HG03196 (cell line): ENCODE measurements around the gene GPR160.

Experiments
- ATAC-seq: cut with Tn5 transposase; IDR thresholded peaks from one replicate; pipeline ENCODE4 v1.9.1; 2021; ENCODE audit not compliant: unreplicated experiment

The GPR160 gene

DNA sequence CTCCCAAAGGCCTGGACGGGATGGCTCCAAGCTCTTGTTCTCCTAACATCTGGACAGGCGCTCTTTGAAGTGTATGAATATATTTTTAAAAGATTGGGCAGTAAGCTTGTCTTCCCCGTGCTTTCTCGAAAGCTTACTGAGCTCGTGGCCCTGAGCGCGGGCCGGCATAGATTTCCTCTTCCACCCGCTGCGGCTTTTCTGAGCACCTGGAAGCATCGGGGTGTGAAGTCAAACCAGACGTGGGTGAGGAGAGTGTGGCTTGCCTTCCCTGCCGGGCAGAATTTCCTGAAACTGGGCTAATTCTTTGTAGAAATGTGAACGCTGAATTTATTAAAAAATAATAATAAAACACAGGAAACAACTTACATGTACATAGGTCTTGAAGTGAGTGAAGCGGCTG lies 25.9 kb downstream of the GPR160 start:
- ATAC-seq: no peak

DNA sequence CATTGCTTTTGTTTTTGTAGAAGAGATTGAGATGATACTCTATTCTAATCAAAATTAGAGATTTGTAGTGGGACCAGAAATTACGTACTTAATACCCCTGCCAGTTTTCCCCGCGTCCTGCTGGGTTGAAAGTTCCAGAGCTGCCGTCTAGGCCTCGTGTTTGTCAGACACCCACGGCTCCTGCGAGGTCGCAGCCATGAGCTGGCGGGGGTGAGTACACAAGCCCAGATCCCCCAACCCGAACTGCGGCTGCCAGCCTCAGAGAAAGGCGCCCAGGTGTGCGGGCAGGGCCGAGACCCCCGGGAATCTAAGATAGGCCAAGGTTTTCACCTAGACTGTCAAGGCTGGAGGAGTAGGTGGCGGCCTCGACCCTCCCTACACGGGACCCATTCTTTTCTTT lies 26.3 kb downstream of the GPR160 start:
- ATAC-seq: no peak

- no peak for ATAC-seq
Measured at GRCh38 chr3:170075441-170076091, 37.8 kb downstream of the GPR160 start.

- no peak for ATAC-seq
Measured at GRCh38 chr3:170076715-170077238, 39.0 kb downstream of the GPR160 start.

DNA sequence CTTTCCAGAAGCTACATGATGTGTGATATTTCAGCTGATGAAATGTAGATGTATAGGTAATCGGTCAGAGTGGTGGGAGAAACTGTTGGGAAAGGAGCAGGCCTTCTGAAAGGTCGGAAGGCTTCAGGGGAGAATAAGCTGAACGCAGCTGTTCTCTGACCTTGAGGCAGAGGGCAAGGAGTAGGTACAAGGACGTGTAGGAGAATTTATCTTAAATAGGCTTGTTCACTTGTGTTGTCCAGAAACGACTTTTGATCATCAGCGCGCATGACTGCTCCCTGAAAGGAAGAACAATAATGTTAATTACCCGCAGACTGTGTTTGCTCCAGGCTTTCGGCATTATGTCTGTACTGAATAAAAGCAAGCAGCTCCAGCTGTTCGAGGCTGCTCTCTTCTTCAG lies 39.6 kb downstream of the GPR160 start:
- ATAC-seq: no peak

- no peak for ATAC-seq
Measured at GRCh38 chr3:170078620-170079281, 41.0 kb downstream of the GPR160 start.

DNA sequence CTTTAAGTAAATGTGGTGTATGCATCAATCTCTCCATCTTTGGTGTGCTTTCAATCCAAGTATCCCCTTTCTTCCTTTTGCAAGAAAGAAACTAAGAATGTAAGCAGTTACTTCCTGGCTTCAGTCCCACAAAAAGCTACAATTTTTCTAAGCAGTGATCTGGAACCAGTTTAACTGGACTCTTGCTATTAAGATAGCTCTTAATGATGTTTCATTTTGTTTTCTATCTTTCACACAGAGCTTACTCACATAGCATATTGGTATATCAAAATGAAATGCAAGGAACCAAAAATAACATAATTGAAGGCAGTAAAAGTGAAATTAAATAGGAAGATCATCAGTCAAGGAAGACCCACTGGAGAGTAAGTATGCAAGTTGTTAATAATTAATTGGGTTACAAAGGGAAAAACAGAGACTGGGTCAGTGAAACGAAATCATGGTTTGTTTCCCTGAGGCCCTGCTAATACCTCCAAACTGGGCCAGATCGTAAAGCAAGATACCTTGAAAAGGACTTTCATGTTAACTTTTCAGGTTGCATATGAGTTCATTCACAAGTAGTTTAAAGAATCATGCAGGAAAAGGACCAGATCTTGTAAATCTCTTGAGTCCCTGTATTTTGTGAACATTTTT lies 41.9 kb downstream of the GPR160 start:
- no peak for ATAC-seq

DNA sequence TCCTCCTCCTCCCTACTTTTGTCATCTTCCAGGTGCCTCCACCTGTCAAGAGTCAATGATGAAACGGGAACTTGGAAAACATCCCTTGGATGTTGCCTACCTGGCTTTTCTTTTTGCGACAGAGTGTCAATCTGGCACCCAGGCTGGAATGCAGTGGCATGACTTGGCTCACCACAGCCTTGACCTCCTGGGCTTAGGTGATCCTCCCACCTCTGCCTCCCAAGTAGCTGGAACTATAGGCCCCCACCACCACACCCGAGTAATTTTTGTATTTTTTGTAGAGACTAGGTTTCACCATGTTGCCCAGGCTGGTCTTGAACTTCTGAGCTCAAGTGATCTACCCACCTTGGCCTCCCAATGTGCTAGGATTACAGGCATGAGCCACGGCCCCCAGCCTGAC lies 42.8 kb downstream of the GPR160 start:
- ATAC-seq: no peak

GRCh38 chr3:170081079-170081741 lies 43.4 kb downstream of the GPR160 start:
- no peak for ATAC-seq

- no peak for ATAC-seq
Measured at GRCh38 chr3:170083343-170083742, 45.5 kb downstream of the GPR160 start.

- ATAC-seq: no peak
Measured at GRCh38 chr3:170085396-170085795, 47.6 kb downstream of the GPR160 start.

DNA sequence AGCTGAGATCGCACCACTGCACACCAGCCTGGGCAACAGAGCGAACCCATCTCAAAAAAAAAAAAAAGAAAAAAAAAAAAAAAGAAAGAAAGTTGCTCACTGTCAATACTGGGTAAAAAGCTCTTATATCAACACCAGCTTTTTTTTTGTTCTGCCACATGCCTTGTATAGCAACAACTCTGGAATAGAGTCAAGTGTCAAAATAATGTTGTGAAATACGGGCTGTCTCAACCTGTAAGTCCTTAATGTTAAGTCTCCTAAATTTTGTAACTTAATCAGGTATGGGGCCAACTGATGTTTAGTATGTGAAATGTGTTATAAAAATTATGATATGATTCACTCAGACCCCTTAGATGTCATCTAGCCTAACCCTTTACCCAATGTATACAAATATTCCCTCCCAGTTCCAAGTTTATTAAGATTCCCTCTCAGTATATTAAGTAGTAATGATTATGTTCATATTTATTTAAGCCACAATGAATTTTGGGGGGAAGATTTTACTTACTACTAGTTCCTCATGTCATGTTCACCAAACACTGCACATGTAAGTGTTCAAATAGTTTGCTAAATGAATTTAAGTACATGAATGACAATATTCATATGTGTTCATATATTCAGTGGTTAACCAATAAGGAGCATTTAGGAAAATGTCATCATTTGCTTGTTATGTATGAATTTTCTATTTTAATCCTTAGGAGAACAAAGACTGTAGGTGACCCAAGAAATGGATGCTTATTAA lies 52.2 kb downstream of the GPR160 start:
- no peak for ATAC-seq

DNA sequence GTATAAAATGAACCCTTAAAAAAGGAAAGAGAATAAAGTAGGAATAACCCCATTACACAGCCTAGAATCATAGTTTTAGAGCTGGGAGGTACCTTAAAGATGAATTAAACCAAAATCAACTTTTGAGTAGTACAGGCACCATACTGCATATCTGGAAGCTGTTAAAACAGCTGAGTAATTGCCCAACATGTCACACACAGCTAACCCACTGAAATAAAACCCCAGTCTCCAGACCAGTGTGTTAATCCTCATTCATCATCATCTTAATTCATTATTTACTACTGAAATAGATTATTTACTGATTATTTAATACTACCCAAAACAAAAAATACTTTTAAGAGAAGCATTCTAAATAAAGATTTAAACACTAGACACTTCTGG lies 52.8 kb downstream of the GPR160 start:
- ATAC-seq: no peak

DNA sequence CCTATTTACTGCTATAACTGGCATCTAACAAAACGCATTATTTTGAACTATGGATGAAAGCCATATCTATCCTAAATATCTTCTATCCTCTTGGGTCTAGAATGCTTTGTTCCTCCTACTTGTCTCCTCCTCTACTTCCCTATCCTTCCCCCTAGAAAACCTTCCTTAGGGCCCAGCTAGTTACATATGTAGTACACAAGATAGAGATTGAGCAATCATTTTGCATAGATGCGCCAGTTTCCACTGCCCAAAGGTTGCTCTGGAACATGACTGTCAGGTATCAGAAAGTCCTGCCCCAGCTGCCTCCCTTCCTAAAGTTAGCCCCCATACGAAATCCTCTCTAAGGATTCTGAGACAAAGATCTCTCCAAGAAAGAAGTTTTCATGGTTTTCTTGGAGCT lies 55.1 kb downstream of the GPR160 start:
- ATAC-seq: no peak

DNA sequence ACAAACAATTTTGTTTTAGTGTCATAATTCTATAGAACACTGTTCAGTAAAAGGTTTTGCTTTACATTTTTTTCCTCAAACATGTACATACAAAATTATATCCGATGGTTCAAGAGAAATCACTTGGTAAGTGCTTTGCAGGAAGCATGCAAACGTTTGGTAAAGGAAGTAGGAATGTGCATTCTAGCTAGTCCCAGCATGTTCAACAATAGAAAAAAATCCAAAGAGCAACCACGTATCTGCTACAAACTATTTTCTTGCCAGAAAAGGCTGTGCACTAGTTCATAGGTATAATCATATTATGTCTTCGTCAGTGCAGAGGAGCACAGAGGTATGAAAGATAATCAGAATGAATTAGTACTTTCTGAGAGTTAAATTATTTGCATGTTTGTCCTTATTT lies 58.0 kb downstream of the GPR160 start:
- no peak for ATAC-seq

- no peak for ATAC-seq
Measured at GRCh38 chr3:170096342-170096741, 58.5 kb downstream of the GPR160 start.

DNA sequence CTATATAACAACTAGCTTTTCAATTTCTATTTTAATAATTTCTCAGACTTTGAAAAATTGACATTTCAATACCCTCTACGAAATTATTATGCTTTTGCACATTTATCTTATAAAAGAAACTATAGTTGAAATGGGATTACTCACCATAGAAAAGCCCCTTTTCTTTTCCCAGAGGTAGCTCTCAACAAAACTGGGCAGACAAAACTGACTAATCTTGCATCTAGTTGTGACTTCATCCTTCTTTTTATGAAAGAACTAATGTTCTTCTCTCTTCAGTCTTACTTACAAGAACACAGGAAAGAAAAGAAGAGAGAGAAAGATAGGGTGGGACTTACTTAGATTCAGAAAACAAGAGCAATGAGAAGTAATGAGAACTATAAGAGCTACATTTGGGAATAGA lies 61.0 kb downstream of the GPR160 start:
- ATAC-seq: no peak

- no peak for ATAC-seq
Measured at GRCh38 chr3:170100944-170101343, 63.1 kb downstream of the GPR160 start.

DNA sequence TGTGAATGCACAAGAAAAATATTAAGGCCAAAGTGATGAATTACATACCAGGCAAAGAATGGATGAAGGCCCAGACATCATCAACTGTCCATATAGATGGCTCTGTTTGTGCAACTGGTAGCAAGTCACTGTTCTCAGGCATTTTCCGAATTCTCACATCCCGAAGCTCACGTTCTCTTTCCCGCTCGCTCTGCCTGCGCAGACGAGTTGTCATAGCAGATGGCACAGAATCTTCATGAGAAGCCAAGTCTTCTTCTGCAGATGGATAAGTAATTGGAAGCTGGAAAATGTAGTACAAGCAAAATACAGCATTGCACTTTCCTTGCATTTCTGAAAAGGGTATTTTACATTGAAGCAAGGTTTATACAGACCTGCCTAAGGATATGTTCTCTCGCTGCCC lies 64.6 kb downstream of the GPR160 start:
- ATAC-seq: no peak

GRCh38 chr3:170107941-170108340 lies 70.1 kb downstream of the GPR160 start:
- ATAC-seq: no peak

DNA sequence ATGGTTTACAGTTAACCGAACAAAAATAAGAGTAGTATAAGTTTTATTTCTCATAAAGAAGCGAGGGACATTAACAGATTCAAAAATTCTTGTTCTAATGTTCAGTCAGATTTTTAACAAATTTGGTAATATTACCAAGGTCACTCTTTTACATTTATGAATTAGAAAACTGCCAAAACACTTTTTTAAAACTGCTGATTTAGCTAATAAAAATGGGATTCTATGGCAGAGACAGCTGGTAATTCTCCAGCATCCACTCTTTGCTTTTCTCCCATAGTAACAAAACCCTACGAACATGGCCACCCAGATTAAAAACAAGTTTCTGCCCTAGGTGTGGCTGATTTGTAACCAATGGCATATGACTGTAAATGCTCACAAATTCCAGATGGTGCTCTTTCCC lies 71.2 kb downstream of the GPR160 start:
- no peak for ATAC-seq
